Measurements from ENCODE around the gene WBP4. TPM values are rescaled to one million over a fixed set of nuclear protein-coding genes. Genes with fewer than 3 reads are reported as not detected.

Gene WBP4
- polyA plus RNA-seq, 2 of the 4 experiments (the other 2 are of a cell fraction) = 9.0 to 13.9 TPM

GRCh38 chr13:41132512-41133152 is 71.3 kb downstream of the WBP4 start, which contains the start of gene KBTBD6 (continued):
- no peak for TF ChIP-seq ELK1 (IDR thresholded peaks at IDR 0.05; ENCODE audit: low read depth, low read length)
- no peak for TF ChIP-seq CBX2 (IDR thresholded peaks at IDR 0.05; ENCODE audit: borderline replicate concordance, low read depth)
- TF ChIP-seq REST (IDR thresholded peaks at IDR 0.05) = peak; percentile 77
- no peak for TF ChIP-seq EHF (CRISPR knock-in tag; IDR thresholded peaks at IDR 0.05)
- TF ChIP-seq CEBPB (IDR thresholded peaks at IDR 0.05) = no peak
- no peak for TF ChIP-seq MYC (IDR thresholded peaks at IDR 0.05; ENCODE audit: borderline replicate concordance, low read length)
- no peak for TF ChIP-seq ZFP36 (IDR thresholded peaks at IDR 0.05; ENCODE audit: borderline replicate concordance, partially characterized antibody)
- TF ChIP-seq RCOR1 (IDR thresholded peaks at IDR 0.05; ENCODE audit: low read depth, low read length) = no peak
- no peak for TF ChIP-seq HOXA7 (CRISPR knock-in tag; IDR thresholded peaks at IDR 0.05)
- TF ChIP-seq POLR2A (IDR thresholded peaks at IDR 0.05; ENCODE audit: low read length) = peak; percentile 80
- no peak for TF ChIP-seq RAD21 (conservative IDR thresholded peaks at IDR 0.05 in 1 of 2, IDR thresholded peaks at IDR 0.05 in 1 of 2)
- no peak for TF ChIP-seq FOSB (CRISPR knock-in tag; IDR thresholded peaks at IDR 0.05)
- no peak for TF ChIP-seq EHMT2 (IDR thresholded peaks at IDR 0.05; ENCODE audit: low read depth)
- TF ChIP-seq NR3C1 (IDR thresholded peaks at IDR 0.05) = no peak
- TF ChIP-seq KDM5A (IDR thresholded peaks at IDR 0.05) = peak; percentile 68; the same call in 1 of the 2 replicates
- TF ChIP-seq RARB (CRISPR knock-in tag; IDR thresholded peaks at IDR 0.05) = no peak
- no peak for TF ChIP-seq RFX5 (IDR thresholded peaks at IDR 0.05)
- TF ChIP-seq MAZ (IDR thresholded peaks at IDR 0.05; ENCODE audit: borderline replicate concordance, low read depth, low read length) = no peak
- no peak for TF ChIP-seq NFE2L2 (conservative IDR thresholded peaks at IDR 0.05; ENCODE audit: low read length)
- TF ChIP-seq, protein P1, sequence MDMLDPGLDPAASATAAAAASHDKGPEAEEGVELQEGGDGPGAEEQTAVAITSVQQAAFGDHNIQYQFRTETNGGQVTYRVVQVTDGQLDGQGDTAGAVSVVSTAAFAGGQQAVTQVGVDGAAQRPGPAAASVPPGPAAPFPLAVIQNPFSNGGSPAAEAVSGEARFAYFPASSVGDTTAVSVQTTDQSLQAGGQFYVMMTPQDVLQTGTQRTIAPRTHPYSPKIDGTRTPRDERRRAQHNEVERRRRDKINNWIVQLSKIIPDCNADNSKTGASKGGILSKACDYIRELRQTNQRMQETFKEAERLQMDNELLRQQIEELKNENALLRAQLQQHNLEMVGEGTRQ (IDR thresholded peaks at IDR 0.05) = no peak
- TF ChIP-seq BCL3 (IDR thresholded peaks at IDR 0.05) = no peak
- TF ChIP-seq CBX8 (IDR thresholded peaks at IDR 0.05) = no peak
- TF ChIP-seq, protein P2, sequence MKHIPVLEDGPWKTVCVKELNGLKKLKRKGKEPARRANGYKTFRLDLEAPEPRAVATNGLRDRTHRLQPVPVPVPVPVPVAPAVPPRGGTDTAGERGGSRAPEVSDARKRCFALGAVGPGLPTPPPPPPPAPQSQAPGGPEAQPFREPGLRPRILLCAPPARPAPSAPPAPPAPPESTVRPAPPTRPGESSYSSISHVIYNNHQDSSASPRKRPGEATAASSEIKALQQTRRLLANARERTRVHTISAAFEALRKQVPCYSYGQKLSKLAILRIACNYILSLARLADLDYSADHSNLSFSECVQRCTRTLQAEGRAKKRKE (CRISPR knock-in tag; IDR thresholded peaks at IDR 0.05; ENCODE audit: low read depth) = no peak
- TF ChIP-seq HDAC2 (IDR thresholded peaks at IDR 0.05) = no peak
- no peak for TF ChIP-seq JUNB (IDR thresholded peaks at IDR 0.05)
- no peak for TF ChIP-seq FOSL2 (IDR thresholded peaks at IDR 0.05)
- peak; percentile 43; the same call in 1 of the 2 replicates for TF ChIP-seq FOSL2 (CRISPR knock-in tag; IDR thresholded peaks at IDR 0.05)

Small RNA genes within 50 kb of the gene (small RNA-seq; reads per million reads assigned to genes)
- gene MIR3168 (0 reads per million in 6 experiments), gene RN7SL597P (0 reads per million in 6 experiments)

Other genes with a start within 250 kb of the WBP4 start
- gene ELF1, start 42.2 kb upstream of the WBP4 start, polyA plus RNA-seq (2011; rRNA removed) = 40.5 and 45.0 TPM in 2 replicates
- gene ELF1, start 42.2 kb upstream of the WBP4 start, polyA plus RNA-seq (2017; fragmentation: RNase III; extraction: RNeasy Plus Mini Kit Qiagen cat#74134 plus additional on column Dnase treatment) = 21.4 to 27.1 TPM (median 24.9 TPM) in 3 replicates
- 5.0 and 5.4 TPM in 2 replicates for gene KBTBD6, start 71.3 kb downstream of the WBP4 start, polyA plus RNA-seq (2011; rRNA removed)
- 5.1 to 5.5 TPM (median 5.3 TPM) in 3 replicates for gene KBTBD6, start 71.3 kb downstream of the WBP4 start, polyA plus RNA-seq (2017; fragmentation: RNase III; extraction: RNeasy Plus Mini Kit Qiagen cat#74134 plus additional on column Dnase treatment)
- 4.4 and 5.0 TPM in 2 replicates for gene KBTBD7, start 133.1 kb downstream of the WBP4 start, polyA plus RNA-seq (2011; rRNA removed)
- gene KBTBD7, start 133.1 kb downstream of the WBP4 start, polyA plus RNA-seq (2017; fragmentation: RNase III; extraction: RNeasy Plus Mini Kit Qiagen cat#74134 plus additional on column Dnase treatment) = 2.7 to 3.4 TPM (median 3.2 TPM) in 3 replicates
- 15.2 and 16.1 TPM in 2 replicates for gene MTRF1, start 202.1 kb downstream of the WBP4 start, polyA plus RNA-seq (2011; rRNA removed)
- 8.0 to 9.1 TPM (median 8.1 TPM) in 3 replicates for gene MTRF1, start 202.1 kb downstream of the WBP4 start, polyA plus RNA-seq (2017; fragmentation: RNase III; extraction: RNeasy Plus Mini Kit Qiagen cat#74134 plus additional on column Dnase treatment)
- gene NAA16, start 249.8 kb downstream of the WBP4 start, polyA plus RNA-seq (2011; rRNA removed) = 16.7 and 18.8 TPM in 2 replicates
- 10.4 to 10.5 TPM (median 10.5 TPM) in 3 replicates for gene NAA16, start 249.8 kb downstream of the WBP4 start, polyA plus RNA-seq (2017; fragmentation: RNase III; extraction: RNeasy Plus Mini Kit Qiagen cat#74134 plus additional on column Dnase treatment)

Measured in A549 (cell line).